NCI-H187 (cell line): Measurements from ENCODE around the gene SLC5A4.

Source experiments
- DNase-seq, 2 experiments: peaks; one replicate each; lab custom pipeline; 2025; lab: John Stamatoyannopoulos, UW

SLC5A4 gene

DNA sequence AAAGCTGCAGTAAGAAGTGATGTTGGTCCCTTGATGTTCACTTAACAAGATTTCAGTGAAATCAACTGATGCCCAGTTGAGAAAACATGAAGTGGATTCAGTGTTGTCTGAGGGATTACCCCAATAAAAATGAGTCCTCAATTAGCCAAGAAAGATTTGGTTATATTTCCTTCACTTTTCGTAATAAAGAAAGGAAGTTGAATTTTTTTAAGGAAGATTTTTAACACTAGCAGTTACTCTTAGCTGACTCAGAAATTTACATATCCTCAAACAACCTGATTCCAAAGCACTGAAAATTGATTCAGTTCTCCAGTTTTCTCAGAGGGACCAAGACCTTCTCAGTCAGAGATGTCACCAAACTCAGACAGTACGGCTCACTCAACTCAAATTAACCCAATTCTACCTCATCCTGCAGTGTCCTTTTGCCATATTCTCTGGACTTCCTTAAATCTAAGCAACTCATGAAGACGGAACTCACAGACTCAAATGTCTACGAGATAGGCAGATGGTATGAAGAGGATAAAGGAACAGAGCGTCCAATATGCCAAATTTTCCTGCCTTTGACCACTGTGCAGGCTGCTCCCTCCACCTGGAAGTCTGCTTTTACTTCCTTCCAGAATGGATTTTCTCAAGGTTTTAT, 22.8 kb downstream of the SLC5A4 start:
- no peak for DNase-seq

DNA sequence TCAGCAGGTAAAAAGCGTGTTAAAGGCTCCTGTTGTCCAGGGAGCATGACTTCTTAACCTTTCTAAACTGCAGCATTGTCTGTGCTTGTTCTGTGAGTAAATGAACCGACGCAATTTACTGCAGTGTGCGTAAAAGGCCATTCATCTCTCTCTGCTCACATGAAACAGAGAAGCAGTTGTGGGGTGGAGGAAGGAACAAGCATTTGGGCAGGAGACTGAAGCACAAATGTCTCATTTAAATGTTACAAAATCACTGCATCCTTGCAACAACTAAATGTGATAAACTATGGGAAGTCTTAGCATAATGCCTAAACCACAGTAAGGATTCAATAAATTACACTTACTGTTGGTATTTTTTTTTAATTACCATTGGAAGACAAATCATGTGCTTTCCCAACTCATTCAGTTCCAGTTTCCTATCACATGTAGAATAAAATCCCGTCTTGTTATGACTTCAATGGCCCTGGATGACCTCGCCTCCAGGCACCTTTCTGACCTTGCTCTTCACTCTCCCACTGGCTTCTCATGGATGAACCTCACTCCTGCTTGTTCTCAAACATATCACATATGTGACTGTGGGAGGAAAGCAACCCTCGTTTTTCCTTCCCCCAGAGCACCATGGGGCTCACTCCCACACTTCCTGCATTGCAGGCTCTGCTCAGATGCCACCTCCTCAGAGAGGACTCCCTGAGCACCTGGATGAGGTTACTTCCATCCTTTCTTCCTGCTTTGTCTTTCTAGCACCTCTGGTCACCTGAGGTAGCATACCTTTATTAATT, 28.6 kb downstream of the SLC5A4 start:
- DNase-seq = no peak

DNA sequence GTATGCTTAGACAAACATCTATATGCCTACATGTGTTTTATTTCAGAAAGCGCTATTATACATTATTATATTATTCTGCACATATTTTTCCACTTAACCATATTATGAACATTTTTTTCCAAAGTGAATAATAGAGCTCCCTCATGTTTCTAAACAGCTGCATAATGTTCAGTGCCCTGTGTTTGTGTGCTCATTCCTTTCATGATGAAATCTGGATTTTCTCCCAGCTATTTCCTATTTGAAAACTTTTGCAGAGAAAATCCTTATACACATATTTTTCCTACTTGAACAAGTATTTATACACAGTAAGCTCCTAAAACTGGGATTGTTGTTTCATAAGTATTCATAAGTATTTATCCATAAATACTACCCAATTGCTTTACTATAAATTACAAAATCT, 32.2 kb downstream of the SLC5A4 start:
- DNase-seq = no peak

DNA sequence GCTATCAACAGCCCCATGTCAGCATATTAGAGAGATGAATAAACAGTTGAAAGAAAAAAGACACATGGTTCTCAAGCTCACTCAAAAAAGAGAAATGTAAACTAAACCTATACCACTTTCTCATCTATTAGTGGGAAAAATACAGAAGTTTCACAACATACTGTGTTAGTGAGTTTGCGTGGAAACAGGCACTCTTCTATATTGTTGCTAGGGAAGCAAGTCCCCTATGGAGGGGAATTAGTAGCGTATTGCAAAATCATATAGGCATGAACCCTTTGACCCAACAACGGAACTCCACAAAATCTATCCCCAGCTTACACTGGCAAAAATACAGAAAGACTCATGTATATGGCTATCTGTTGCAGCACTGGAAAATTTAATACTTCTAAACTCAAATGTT, 36.1 kb downstream of the SLC5A4 start:
- DNase-seq = no peak

DNA sequence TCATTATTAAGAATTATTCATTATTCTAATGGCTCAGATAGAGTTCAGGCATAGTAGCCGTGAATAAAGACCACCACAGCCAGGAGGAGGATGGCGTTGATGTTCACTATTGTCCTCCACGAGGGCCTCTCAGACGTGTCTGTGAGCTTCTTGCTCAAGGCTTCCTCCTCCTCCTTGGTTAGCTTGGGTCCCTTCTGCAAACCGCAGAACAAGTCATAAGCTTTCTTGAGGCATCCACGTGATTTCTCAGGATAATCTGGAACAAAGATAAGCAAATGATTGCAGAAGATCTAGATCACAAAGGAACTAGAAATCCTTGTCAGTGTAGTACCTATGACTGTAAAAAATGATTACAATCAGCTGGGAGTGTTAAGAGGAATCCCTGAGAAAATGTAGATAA, 36.7 kb downstream of the SLC5A4 start:
- no peak for DNase-seq

DNA sequence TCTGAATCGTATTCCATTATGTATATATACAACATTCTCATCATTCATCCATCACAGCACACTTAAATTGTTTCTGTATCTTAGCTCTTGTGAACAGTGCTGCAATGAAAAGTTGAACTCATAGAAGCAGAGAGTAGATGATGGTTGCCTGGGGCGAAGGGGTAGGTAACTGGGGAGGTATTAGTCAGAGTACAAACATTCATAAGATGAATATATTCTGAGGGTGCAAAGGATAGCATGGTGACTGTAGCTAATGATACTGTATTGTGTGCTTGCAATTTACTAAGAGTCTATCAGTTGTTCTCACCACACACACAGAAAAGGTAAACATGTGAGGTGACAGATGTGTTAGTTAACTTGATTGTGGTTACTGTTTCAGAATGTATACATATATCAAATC, 37.7 kb downstream of the SLC5A4 start:
- no peak for DNase-seq

DNA sequence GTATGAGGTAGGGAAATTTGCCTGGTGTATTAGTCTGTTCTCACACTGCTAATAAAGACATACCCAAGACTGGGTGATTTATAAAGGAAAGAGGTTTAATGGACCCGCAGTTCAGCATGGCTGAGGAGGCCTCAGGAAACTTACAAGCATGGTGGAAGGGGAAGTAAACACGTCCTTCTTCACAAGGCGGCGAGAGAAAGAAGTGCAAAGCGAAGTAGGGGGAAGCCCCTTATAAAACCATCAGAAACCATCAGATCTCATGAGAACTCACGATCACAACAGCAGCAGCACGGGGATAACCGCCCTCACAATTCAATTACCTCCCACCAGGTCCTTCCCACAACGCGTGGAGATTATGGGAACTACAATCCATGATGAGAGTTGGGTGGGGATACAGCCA, 38.2 kb downstream of the SLC5A4 start:
- DNase-seq = no peak

DNA sequence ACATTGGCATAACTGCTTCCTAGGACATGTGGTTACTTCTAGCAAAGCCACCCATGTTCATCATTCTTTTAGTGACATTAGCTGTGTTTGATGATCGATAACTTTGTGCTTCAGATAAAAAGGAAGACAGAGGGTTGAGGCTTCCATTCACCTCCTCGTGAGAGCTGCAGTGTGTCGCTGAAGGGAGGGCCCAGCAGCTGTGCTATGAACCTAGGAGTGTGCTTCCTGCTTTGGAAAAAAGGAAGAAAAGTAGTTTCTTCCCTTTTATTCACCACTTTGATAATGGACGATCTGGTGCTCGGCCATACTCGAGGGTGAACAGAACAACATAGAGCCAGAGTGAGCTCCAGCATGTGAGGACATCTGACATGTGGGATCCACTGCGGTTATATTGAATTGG, 44.1 kb downstream of the SLC5A4 start:
- DNase-seq = no peak

DNA sequence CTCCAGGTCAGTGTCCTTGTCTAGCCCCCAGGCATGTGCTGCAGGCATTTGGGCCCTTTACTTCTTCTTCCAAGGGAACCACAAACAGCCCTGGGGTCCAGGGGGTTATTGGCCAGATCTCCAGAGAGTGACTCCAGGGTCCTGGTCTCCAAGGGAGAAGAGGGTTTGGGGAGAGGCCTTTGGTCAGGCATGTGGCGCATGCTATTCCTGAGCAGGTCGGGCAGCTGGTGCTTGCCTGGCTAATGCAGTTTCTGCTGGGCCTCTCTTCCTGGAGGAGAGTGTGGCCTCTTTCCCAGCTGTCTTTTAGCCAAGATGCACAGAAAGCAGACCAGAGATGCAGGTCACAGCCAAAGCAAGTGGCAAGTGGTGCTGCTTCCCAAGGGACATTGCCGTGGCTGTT, 46.5 kb downstream of the SLC5A4 start:
- no peak for DNase-seq

DNA sequence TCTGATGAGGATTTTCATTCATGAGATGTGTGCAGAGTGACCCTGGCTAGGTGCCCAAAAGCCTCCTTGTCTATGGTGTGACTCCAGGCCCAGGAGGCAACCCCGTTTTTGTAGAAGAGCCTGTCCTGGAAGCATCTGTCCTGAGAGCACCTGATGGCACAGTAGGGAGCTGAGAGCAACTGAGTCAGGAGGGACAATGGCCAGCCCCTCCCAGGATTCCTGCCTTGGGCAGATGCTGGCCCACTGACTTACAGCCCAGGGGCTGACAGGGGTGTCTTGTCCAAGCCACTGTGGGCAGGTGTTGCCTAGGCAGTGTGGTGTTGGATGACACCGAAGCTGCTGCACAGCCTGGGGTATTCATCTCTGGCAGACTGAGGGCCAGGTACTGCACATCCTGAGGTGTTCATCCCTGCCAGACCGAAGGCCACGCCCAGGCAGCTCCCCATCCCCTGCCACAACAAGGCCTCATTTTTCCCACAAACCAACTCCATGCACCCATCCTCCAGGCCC, 47.1 kb downstream of the SLC5A4 start:
- DNase-seq = no peak

DNA sequence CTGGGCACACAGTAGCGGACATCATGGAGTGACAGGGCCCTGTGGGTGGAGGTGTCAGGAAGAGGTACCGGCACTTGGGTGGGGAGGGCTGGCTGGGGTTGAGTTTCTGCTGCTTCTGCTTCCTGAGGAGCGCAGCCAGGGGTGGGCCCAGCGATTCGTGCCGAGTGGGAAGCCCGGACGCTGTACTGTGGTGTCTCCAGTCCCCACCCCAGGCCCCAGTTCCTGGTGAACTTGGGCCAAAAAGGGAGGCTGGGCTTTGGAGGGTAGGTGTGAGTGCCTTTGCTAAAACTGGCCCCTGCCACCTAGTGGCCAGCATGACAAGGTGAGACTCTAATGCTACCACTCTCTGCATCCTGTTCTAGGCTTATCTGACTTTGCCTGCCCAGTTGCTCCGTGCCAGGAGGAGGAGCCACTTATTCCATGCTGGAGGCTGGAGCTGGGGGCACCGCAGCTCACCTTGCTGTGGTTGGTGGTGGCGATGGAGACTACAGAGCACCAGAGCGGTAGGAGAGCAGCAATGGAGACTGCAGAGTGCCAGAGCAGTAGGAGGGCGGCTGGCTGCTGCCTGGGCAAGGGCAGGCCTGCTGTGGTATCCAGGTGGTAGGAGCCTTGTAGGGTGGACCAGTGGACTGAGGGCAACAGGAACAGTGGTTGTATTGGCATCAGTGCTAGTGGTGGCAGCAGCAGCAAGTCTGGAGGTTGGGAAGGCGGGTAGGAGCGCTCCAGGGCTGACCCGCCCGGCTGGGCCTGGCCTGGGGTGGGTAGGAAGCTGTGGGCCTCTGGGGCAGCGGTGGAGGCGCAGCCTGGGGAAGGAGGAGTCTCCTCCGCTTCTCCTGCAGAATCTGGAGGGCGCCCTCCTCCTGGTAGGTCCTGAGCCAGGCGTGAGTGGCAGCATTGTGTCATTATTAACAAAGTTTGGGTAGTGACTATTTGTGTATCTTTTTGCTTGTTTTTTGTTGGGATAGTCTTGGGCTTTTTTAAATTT, 48.1 kb downstream of the SLC5A4 start:
- DNase-seq = no peak

DNA sequence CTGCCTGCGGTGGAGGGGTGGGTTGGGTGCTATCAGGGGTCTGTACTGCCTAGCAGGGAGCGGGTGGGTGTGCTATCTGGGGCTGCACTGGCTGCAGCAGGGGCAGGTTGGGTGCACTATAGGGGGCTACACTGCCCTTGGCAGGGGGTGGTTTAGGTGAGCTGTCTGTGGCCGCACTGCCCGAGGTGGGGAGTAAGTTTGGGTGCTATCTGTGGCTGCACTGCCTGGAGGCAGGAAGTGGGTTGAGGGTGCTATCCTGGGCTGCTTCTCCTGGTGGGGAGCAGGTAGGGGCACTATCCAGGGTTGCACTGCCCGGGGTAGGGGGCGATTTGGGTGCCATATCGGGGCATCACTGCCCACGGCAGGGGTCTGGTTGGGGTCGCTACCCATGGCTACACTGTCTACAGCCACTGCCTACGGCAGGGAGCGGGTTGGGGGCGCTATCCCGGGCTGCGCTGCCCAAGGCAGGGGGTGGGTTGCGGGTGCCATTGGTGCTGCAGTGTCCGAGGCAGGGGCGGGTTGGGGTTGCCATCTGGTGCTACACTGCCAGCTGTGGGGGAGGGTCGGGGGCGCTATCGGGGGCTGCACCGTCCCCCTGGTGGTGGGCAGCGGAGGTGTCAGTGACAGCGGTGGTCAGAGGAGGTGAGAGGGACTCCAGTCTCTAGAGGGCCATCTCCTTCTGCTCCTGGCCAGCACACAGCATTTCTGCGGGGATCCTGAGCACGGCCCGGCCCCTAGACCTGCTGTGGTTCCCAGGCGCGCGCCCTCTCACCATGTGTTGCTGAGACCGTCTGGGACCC, 49.0 kb downstream of the SLC5A4 start:
- DNase-seq = no peak

DNA sequence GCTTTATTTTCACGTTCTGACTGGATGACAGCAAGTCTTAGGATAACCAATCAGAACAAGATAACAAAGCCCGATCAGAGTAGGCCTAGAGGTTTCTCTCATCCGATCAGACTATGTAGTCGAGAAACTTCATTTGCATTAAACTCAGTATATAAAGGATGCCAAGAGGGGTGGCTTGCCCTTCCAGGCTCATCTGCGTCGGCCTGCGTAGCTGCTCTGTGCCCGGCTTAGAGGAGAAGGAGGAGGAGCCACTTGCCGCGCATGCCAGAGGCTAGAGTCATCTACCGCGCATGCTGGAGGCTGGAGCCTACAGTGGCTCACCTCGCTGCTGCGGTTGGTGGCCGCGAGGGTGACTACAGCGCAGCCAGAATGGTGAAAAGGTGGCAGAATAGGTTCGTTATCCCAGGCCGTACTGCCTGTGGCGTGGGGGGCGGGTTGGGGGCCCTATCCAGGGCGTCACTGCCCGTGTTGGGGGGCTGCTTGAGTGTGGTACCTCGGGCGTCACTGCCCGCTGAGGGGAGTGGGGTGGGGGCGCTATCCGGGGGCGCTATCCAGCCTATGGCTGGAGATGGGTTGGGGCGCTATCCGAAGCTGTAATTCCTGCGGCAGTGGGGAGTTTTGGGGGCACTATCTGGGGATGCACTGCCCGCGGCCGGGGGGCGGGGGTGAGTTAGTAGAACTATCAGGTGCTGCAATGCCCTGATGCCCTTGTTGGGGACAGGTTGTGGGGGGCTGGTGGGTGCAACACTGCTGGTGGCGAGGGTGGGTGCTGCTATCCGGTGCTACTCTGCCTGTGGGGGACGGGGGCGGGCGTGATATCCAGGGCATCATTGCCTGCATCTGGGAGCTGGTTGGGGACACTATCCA, 50.1 kb downstream of the SLC5A4 start, which contains the start of gene RFPL2:
Gene RFPL2 (minus strand): TSS at position 218 of the 867 bp plus-strand sequence. CDS start 2,622 bp downstream, outside the sequence.
- no peak for DNase-seq

DNA sequence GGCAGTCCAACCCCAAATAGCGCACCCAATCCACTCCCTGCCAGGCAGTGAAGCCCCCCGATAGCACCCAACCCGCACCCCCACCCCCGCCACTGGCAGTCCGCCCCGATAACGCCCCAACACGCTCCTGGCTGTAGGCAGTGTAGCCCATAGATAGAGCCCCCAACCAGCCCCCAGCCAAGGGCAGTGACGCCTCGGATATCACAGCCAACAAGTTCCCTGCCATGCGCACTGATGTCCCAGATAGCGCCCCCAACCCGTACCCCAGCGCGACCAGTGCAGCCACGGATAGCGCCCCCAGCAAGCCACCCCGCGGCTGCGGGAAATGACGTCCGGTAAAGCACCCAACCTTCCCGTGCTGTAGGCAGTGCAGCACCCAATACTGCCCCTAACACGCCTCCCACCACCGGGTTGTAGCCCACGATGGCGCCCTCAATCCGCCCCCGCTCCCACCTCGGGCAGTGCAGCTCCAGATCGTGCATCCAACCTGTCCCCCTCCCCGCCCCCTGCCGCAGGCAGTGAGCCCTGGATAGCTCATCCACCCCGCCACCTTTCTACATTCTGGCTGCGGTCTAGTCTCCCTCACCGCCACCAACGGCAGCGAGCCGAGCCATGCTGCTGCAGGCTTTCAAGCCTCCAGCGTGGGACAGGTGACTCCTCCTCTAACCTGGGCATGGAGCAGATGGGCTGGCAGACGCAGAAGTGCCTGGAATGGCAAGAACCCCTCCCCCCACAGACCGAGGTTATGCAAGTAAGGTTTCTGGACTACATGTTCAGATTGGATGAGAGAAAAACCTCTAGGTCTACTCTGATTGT, 50.9 kb downstream of the SLC5A4 start:
- DNase-seq = no peak

DNA sequence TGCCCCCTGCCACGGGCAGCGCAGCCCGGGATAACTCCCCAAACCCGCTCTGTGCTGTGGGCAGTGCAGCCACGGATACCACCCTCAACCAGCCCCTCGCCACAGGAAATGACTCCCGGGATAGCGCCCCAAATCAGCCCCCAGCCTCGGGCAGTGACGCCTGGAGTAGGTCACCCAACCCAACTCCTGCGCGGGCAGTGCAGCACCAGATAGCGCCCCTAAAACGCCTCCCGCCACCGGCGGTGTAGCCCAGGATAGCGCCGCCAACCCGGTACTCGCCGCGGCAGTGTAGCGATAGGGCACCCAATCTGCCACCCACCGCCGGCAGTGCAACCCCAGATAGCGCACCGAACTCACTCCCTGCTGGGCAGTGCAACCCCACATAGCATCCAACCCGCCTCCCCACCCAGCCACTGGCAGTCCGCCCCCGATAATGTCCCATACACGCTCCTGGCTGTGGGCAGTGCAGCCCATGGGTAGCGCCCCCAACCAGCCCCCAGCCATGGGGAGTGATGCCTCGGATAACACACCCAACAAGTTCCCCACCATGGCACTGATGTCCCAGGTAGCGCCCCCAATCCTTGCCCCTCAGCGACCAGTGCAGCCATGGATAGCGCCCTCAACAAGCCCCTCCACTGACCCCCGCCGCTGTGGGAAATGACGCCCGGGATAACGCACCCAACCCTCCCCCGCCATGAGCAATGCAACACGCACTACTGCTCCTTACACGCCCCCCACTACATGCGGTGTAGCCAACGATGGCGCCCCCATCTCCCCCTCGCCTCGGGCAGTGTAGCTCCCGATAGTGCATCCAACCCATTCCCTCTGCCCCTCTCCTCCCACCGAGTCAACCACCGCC, 51.7 kb downstream of the SLC5A4 start:
- DNase-seq = no peak

DNA sequence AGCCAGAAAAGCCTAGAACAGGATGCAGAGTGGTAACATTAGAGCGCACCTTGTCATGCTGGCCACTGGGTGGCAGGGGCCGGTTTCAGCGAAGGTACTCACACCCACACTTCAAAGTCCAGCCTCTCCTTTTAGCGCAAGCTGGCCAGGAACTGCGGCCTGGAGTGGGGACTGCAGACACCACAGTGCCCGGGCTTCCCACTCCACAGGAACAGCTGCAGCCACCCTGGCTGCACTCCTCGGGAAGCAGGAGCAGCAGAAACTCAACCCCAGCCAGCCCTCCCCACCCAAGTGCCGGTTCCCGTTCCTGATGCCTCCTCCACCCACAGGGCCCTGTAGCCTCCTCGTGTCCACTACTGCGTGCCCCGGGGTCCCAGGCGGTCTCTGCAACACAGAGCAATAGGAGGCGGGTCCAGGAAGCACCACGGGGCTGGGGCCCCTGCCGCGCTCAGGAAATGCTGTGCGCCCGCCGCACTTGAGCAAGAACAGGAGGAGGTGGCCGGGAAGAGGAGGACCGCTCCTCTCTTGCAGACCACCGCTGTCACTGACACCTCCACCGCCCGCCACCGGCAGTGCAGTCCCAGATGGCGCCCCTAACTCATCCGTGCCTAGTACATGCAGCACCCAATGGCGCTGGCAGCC, 52.5 kb downstream of the SLC5A4 start:
- DNase-seq = peak in 1 of 2 experiments; percentile 21

DNA sequence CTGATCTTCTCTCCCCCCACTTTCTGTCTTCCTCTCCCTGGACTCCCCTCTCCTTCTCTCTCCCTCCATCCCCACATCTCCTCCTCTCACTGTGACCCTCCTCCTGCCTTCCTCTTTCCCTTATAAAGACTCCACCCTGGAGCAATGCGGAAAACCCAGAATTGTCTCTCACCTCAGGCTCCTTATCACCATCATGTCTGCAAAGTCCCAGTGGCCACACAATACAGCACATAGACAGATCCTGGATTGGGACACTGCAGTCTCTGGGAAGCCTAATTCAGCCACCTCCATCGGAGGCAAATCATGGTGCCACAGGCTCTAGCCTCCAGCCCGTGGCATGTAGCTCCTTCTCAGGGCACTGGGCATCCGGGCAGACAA, 53.0 kb downstream of the SLC5A4 start:
- no peak for DNase-seq

DNA sequence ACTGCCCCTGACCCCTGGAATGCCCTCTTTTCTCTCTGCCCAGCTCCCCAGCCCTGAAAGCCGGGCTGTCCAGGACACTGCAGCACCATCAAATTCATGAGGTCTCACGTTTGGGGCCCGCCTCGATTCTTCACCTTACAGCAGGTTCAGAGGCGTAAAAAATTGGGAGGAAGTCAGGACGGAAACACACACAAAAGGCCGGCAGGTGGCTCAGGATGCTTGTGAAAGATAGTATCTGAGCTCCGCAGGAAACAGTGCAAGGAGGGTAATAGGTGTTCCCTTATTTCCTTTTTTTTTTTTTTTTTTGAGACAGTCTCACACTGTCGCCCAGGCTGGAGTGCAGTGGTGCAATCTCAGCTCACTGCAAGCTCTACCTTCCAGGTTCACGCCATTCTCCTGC, 54.4 kb downstream of the SLC5A4 start:
- DNase-seq = no peak
